Medulla oblongata (tissue), 1 donor: ENCODE data around the gene TRIP4.

Experiments used
- DNase-seq: peaks from one replicate; pipeline ENCODE4 v3.0.0-alpha.2; 2015; ENCODE audit errors: extremely low spot score

TRIP4 gene

DNA sequence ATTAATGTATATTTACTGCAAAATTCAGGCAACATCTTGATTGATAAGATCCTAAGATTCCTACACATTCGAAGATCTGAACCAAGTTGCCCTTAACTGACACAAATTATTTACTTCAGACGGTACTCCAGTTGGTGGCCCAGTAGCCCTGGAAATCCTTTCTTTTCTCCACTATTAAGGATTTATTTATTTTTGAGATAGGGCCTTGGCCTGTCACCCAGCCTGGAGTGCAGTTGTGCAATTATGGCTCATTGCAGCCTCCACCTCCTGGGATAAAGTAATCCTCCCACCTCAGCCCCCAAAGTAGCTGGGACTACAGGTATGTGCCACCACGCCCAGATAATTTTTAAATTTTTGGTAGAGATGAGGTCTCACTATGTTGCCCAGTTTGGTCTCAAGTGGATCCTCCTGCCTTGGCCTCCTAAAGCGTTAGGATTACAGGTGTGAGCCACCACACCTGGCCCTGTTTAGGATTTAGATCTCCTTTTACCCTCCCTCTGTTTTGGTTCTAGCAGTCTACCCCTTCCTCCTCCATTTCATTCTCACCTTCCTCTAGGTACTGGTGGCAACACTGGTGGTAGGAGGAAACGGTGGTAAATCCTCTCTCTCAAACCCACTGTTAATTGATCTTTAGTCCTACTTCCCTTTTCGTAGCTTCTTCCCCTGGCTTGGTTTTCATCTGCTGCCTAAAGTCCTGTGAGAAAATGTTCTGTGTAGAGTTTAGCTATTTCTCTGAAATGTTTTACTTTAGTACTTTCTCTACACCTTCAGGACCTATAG is 60.1 kb downstream of the TRIP4 start:
- no peak for DNase-seq

DNA sequence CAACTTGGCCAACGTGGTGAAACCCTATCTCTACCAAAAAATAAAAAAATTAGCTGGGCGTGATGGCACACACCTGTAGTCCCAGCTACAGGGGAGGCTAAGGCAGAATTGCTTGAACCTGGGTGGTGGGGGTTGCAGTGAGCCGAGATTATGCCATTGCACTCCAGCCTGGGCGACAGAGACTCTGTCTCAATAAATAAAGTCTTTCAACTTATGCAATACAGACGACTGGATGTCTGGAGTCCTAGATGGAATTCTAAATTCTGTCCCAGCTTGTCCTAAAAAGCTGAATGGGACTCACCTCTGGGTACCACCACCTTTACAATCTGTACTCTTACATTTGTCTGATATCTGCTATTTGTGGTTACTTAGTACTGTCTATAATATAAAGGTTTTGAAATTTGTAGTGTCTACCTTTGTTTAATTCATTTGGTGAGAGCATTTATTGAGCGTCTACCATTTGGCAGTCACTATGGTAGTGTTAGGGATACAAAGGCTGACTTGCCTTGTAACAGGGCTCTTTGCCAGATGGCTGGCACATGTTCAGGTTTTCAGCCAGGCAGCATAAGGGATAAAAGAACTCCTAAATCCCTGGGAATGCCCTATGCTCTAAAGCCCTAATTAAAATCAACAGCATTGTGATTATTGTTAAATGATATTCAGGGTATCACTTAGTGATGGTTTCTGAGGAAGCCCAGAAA is 65.5 kb downstream of the TRIP4 start:
- DNase-seq: peak; percentile 78

DNA sequence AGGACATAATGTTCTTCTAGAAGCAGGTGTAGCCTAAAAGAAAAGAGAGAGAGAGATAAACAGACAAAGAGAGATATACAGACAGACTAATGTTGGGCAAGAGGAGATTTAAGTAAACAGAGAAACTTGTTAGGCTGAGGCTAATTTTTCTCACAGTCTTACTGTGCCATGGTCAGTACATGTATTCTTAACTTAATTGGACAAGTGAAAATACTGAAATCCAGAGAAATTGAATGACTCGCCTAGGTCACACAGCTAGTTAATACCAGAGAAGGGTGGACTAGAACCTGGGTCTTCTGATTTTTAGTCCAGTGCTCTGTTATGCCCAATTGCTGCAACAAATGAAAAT is 66.0 kb downstream of the TRIP4 start:
- DNase-seq: no peak

DNA sequence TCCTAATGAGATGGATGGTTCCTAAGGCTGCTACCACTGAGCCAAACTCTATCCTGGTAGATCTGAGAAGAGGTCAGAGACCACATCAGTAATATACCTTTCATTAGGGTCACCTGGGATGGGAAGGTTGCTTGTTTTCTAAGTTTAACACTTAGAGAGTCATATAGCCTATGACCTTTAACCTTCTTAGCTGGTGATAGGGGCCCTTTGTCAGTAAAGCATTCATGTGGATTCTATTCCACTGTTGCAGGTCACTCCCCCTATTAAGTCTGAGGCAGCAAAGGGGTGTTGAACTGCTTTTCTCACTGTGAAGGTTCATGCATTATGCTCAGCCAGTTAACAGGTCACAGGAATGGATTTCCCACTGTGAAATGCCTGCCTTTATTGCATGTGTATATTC is 66.6 kb downstream of the TRIP4 start:
- DNase-seq: no peak

DNA sequence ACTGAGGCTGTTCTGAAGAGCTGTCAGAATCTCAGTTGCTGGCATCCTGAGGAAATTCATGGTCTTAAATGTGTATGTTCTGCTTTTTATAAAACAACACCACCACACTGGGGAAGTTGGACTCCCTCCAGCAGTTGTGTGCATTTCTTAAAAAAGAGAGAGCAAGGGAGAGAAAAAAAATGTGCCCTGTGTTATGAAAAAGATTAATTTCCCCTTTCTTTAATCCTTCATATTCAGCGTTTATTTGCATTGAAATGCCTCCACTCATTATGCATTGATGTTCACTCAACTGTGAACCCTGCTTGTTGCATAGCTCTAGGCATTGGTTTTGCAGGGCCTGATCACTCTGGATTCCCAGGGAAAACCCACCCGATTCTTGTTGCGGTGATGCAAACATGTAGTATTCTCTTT is 68.3 kb downstream of the TRIP4 start:
- DNase-seq: peak; percentile 73

DNA sequence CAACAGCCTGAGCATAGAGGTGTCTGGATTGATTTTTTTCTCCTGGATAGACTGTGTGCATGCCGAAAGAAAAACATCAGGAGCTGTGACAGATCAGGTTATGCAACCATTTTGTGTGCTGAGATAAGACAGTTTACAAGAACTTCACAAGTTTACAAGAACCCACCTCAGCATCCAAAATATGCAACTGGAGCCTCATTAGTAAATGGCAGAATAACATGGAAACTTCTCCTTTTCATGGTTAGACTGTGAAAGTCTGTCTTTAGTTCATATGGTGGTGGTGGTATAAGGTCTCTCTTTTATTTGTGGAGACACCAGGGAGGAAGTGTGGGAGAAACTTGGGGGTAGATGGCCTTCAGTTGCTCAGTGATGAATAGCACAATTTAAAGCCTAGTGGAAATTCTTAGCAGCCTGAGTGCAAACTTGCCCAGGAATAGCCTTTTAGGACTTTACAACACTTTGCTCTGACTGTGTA is 69.0 kb downstream of the TRIP4 start:
- DNase-seq: no peak

DNA sequence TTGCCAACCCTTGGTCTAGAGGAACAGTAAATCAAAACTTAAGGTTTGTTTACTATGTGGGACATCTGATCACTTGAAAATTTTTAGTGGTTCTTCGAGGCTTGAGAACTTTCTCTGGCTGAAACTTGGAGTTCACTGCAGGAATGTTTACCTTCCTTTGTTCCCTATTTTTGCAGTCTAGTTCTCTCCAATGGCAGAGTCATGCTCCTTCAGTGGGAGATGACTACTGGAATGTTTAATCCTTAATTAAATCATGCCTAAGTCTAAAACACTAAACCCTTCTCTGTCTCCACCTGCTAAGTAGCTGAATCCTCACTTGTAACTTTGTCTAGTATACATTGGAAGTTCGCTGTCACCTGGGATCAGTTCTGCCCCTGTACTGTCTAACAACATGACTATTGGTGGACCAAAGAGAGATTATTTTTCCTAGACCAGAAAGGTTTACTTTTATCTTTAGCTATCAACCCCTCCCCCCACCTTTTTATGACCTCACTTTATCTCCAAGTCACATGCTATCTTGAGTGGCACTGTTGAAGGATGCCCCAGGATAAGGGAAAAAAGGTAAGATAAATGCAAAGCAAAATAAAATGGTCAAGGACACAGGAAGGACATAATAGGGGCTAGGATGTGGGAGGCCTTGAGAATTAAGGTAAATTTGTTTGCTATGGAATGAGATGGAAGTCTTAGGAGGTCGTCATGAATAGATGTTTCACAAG is 71.6 kb downstream of the TRIP4 start:
- DNase-seq: no peak

DNA sequence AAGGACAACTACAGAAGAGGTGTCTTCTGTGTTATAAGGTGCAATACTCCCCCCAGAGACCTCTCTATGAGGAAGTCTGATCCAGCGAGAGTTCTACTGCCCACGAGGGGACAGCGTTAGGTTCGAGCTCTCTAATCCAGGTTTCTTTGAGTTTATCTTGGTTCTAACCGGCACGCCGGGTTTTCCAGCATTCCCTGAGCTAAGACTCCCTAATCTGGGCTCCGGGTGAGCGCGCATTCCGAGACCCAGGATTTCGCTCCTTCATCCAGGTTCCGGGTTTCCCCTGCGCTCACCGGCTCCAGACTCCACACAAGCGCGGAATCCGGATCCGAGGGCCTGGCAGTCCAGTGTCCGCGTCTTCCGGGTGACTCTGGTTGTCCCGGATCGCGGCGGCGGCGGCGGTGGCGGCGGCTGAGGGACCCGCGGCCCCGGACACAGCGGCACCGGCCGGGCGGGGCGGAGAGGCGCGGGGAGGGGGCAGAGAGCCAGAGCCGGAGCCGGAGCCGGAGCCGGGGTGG is 72.6 kb downstream of the TRIP4 start, which contains the start of gene ZNF609:
Gene ZNF609, plus strand, starts transcription at position 373 of the 518 bp plus-strand sequence. CDS start 38,842 bp downstream, outside the sequence.
- peak; percentile 90 for DNase-seq

DNA sequence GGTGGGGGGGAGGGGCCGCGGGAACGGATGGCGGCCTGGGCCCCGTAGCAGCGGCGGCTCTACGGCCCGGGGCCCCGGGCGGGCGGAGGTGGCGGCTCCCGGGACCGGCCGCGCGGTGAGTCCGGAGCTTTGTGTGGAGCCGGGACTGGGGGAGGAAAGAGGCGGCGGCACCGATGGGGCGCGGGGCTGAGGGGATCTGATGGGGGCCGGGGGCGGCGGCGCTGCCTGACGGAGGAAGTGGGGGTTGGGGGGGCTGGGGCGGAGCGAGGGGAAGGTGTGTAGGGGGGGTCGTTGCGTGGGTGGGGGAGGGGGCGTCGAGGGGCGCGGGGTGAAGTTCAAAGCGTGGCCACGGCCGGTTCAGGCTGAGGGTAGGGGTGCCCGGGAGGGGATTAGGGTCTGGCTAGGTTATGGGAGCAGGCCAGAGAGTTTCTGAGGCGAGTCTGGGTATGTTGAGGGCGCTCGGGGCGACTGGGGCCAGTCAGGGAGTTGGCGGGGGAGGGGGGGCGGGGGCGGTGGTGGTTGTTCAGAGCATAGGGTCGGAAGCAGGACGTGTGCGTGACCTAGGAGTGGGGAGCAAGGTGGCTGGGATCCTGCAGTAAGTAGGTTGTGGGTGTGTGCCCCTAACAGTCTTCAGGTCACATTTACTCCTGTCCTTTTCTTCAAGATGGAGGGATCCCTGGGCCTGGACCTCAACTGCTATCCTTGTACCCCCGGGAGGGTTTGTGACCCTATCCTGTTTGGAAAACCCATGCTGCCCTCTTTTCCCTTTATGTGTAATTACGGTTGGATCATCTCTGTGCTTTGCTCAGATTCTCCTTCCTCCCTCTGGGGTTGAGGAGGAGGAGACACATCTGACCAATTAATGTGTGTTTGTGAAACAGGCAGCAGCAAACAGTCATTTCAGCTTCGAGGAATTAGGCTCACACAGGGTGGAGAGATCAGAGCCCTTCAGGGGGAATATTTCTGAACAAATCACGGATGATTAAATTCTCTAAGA is 73.4 kb downstream of the TRIP4 start:
- peak; percentile 86 for DNase-seq

DNA sequence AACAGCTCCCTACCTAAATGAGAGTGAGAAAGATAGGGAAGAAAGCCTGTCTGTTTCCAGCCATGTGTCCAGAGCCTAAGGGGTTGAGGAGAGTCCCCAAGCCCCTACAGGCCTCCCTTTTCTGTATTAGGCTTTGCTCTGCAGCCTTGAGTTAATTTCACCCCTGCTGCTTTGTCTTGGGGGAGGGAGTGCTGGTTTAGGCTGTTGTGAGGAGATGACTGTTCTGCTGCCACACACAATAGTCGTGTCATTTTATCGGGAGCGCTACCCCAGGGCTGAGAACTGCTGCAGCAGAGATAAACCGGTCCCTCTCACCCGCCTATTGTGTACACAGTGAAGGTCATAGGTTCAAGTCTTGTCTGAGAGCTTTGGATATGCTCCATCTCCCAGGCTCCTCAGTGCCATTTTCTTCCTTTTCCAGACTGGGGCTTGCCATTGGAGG is 74.1 kb downstream of the TRIP4 start:
- peak; percentile 63 for DNase-seq

DNA sequence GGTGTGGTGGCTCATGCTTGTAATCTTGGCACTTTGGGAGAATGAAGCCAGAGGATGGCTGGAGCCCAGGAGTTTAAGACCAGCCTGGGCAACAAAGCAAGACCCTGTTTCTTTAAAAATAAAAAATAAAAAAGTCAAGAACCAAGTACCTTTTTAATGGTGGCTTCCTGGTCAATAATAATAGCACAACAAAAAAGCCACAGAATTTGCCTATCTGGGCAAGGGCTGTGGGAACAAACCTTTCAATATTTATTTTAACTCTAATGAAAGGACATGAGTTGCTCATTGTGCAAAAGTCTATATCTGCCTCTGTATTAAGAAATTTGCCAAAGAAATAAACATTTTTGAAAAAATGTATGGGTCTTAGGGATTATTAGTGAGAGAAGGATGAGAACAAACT is 74.9 kb downstream of the TRIP4 start:
- DNase-seq: no peak

DNA sequence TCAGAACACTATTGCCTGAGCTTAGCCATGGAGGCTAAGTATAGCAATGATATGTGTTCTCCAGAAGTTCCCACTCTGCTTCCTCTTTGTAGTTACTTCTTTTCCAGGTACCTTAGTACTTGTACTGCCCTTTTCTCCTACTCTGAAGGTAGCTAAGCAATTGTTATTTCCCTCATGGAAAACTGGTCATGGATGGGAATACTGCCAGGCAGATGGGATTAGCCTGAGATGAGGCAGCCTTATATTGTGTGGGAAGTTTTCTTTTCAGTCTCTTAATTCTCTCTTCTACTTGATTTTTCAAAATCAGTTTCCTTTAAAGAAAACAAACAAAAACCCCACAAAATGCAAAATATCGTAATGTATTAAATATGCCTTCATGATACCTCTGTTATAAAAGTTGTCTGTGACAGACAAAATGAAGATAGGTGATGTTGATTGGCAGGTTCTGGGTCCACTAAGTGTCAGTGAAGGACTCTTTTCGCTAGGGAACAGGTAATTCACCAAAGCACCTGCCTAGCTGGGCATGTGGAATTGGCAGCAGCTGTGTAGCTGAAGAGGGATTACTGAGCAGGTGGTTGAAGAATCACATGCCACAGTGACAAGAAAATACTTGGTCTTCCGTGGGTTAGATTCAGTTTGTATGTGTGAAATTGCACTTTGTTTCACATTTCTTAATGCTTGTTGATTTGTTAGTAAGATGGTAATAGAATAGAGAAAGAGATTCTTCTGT is 76.8 kb downstream of the TRIP4 start:
- DNase-seq: no peak

DNA sequence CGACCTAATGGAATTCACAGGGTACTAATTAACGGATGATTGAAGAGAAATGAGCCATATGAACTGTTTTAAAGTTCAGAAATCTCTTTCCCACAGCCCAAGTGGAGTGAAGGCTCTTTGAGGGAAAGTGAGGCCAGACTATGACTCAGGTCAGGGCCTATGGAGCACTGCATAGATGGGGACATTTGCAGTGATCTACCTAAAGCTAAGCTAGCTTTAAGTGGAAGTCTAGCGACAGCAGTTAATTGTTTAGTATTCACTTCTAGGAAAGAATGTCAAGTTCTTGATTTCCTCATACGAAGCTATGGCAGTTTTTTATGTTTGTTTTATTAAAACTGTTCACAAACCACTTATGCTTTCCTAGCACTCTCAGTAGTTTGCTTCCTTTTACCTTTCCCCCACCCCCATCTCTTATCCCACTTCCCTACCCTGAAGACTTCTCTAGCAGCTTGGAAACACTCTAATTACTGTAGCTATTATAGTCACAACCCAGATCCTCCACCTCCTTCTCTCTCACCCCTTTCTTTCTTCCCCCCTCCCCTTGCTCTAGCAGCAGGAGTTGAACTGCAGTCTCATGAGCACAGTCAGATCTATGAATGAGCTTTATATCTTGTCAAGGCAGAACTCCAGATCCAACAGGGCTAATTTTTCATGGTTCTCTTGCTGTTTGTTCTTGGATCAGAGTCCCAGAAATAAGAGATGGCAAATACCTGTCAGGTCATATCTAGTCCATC is 78.9 kb downstream of the TRIP4 start:
- DNase-seq: no peak

DNA sequence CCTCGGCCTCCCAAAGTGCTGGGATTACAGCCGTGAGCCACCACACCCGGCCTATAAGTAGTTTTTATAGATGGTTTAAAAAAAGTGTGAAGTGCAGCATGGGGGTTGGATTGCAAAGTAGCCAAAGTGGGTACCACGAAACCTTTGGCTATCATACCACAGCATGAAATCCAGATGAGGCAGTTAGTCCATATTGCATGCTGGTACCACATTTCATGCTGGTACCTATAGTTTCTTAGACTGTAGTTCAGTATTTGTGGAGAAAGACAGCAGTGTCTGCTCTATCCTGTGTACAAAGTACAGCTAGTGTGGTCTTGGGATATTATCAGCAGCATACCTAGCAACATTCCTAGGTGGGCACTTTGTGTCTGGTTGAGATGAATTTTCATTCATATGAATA is 84.5 kb downstream of the TRIP4 start:
- DNase-seq: no peak

DNA sequence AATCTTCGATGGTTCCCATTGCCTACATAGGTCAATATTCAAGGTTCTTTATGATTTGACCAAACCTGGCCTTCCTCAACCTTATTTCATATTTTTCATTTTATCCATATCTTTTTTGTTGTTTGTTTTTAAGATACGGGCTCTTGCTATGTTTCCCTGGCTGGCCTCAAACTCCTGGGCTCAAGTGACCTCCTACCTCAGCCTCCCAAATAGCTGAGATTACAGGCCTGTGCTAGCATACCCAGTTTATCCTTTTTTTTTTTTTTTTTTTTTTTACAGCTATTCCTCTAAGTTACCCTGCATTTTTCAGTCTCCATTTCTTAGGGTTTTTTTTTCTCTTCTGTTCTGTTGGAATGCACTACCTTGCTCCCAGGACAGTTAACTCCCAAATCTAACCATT is 87.2 kb downstream of the TRIP4 start:
- no peak for DNase-seq

DNA sequence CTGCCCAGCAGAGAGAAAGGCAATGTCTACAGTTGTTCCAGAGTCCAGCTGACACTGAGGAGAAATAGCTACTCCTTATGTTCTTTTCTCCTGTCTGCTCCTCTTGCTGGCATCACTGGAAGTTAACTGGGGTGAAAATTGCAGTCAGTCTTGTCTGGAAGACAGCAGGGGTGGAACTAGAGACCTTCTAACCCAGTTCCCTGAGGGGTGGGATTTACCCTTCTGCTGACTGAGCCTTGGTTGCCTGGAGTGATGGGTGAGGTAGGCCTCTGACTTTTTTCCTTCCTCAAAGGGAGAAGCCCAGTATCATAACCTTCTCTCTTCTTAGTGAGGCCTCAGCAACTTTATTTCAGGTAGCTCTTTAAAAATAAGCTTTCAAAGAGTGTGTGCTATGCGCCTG is 88.9 kb downstream of the TRIP4 start:
- DNase-seq: no peak

DNA sequence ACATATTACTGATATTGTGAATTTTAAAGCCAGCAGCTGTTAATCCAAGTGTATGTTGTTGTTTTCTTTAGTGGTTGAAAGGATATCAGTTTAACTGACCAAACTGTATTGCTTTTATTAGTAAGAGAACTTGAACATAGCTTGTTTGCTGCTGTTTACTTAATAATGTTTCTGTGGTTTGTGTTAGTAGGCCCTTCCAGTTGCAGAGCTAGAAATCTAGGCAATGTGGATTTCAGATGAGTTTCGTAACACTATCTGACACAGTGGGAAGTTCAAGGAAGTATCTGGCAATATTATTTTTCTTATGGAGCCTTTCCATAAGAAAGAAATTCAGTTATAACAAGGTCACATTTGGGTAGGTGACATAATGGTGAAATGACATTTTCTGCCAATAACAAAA is 91.2 kb downstream of the TRIP4 start:
- DNase-seq: no peak

DNA sequence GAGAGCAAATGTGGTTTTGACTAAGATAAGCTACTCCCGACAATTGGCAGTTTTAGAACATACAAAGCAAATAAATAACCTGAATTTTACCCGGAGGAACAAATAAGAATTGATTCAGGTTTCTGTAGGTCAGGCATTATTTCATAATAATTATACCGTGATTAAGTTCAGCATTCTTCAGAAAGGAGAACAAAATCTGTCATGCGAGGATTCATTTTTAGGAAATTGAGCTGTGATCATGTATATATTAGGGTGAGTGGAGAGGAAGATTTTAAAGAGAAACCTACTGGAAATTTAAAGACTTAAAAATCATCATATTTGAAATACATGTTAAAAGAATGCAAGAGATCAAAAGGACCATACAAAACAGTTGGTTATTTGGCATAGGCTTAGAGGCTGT is 93.3 kb downstream of the TRIP4 start:
- no peak for DNase-seq

DNA sequence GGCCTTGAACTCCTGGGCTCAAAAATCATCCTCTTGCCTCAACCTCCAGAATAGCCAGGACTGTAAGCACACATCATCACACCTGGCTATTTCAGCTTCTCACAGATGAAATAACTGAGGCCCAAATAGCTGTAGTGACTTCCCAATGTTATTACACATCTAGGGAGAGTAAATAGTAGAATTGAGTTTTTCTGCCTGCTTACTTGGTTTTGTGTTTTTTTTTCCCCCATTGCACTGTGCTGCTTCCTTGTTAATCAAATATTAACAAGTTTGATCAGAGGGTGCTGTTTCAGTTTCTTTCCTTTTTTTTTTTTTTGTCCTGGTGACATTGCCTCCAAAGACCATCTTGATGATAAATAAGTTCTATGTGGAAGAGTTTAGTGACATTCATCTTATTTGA is 96.1 kb downstream of the TRIP4 start:
- DNase-seq: no peak

DNA sequence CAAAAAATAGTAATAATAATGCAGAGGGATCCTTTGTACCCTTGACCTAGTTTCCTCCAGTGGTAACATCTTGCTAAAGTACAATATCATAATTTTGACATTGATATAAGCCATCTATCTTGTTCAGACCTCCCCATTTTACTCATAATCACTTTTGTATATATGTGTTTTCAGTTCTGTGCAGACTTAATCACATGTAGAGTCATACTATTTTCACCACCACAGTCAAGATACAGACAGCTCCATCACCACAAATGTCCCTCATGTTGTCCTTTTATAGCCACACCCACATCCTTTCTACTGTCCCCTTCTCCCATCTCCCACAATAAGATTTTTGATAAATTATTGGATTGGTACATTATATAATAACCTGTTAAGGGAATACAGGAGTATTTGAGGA is 98.2 kb downstream of the TRIP4 start:
- no peak for DNase-seq
